NCI-H774 (cell line): ENCODE measurements around the gene ZNF235.
"Not testable (repeated sequence)": the region's sequence is repeated elsewhere in the genome, so short reads cannot be mapped to it uniquely, and the experiment has no call there.

Experiments used
- DNase-seq: peaks from one replicate; lab custom pipeline; 2025; lab: John Stamatoyannopoulos, UW

ZNF235 gene

GRCh38 chr19:44255705-44256411, 49.0 kb downstream of the ZNF235 start:
- DNase-seq = no peak

- no peak for DNase-seq
Measured at GRCh38 chr19:44254496-44254895, 50.3 kb downstream of the ZNF235 start.

GRCh38 chr19:44253392-44253791, 51.4 kb downstream of the ZNF235 start:
- DNase-seq = not testable (repeated sequence)

GRCh38 chr19:44252332-44252731, 52.5 kb downstream of the ZNF235 start:
- not testable (repeated sequence) for DNase-seq

- DNase-seq = no peak
Measured at GRCh38 chr19:44236384-44236783, 68.4 kb downstream of the ZNF235 start.
